Measurements from ENCODE around the gene ZNF138. TPM values are rescaled to one million over a fixed set of nuclear protein-coding genes. Genes with fewer than 3 reads are reported as not detected.

Gene ZNF138
- polyA plus RNA-seq, 1 donor (not counting 4 experiments of a cell fraction or from before 2014, with no cell fraction given): 6.3 TPM

- Histone ChIP-seq H3K4me3 (ENCODE audit: control insufficient read depth in 2 of 3, extremely low read depth in 1 of 3, insufficient read depth in 2 of 3, low read depth in 1 of 3, low read length in 3 of 3) (no peak overlapping the region), H3K9me1 (ENCODE audit: control insufficient read depth, extremely low read depth, insufficient read depth, low read length) (no peaks in the 10 kb centered on the region), H3K27me3 (ENCODE audit: control insufficient read depth, extremely low read depth, insufficient read depth, low read length) (peaks cover 3% of the 10 kb centered on the region), H3K4me1 (ENCODE audit: control insufficient read depth, extremely low read depth, insufficient read depth, low read length) (peaks cover 2% of the 10 kb centered on the region), H3K9me3 (ENCODE audit: control insufficient read depth, low read depth, low read length) (peaks cover 8% of the 10 kb centered on the region), H3K4me2 (ENCODE audit: control insufficient read depth, extremely low read depth, insufficient read depth, low read depth, low read length) (no peak overlapping the region), H3K9ac (ENCODE audit: control insufficient read depth, extremely low read depth, insufficient read depth, low read length) (no peak overlapping the region), H3K79me2 (ENCODE audit: control insufficient read depth, insufficient read depth, low read length) (no peaks in the 10 kb centered on the region), H3K36me3 (ENCODE audit: control insufficient read depth in 2 of 2, extremely low read depth in 1 of 2, insufficient read depth in 2 of 2, low read length in 2 of 2) (no peaks in the 10 kb centered on the region), H2AFZ (ENCODE audit: control insufficient read depth, low read length) (no peak overlapping the region), H4K20me1 (ENCODE audit: control insufficient read depth, extremely low read depth, insufficient read depth, low read length) (no peaks in the 10 kb centered on the region), H3K27ac (ENCODE audit: control insufficient read depth, insufficient read depth, low read length) (no peak overlapping the region)
- no peak for TF ChIP-seq CTCF (optimal IDR thresholded peaks at IDR 0.05 in 1 of 3, IDR thresholded peaks at IDR 0.05 in 1 of 3, conservative IDR thresholded peaks at IDR 0.05 in 1 of 3; ENCODE audit: extremely low read depth in 1 of 3, insufficient read depth in 2 of 3, low read length in 3 of 3)
- dilution Hi-C loops (cut with MboI; ENCODE audit: extremely low pct_ligation_motif_present, low sequenced_read_pairs): no loop called here
- DNase-seq (ENCODE audit: low read depth, low spot score) (no peak), FAIRE-seq (no peak)
Observed at GRCh38 chr7:64879800-64880199, 85.6 kb downstream of the ZNF138 start.

GRCh38 chr7:64880322-64881297, 86.4 kb downstream of the ZNF138 start:
- Histone ChIP-seq H3K4me2 (ENCODE audit: control insufficient read depth, extremely low read depth, insufficient read depth, low read depth, low read length) (no peak overlapping the region), H3K9me1 (ENCODE audit: control insufficient read depth, extremely low read depth, insufficient read depth, low read length) (no peaks in the 10 kb centered on the region), H3K9ac (ENCODE audit: control insufficient read depth, extremely low read depth, insufficient read depth, low read length) (no peak overlapping the region), H3K9me3 (ENCODE audit: control insufficient read depth, low read depth, low read length) (peaks cover 7% of the 10 kb centered on the region), H4K20me1 (ENCODE audit: control insufficient read depth, extremely low read depth, insufficient read depth, low read length) (no peaks in the 10 kb centered on the region), H3K4me1 (ENCODE audit: control insufficient read depth, extremely low read depth, insufficient read depth, low read length) (peaks cover 2% of the 10 kb centered on the region), H3K4me3 (ENCODE audit: control insufficient read depth in 2 of 3, extremely low read depth in 1 of 3, insufficient read depth in 2 of 3, low read depth in 1 of 3, low read length in 3 of 3) (no peak overlapping the region), H3K36me3 (ENCODE audit: control insufficient read depth in 2 of 2, extremely low read depth in 1 of 2, insufficient read depth in 2 of 2, low read length in 2 of 2) (no peaks in the 10 kb centered on the region), H3K27ac (ENCODE audit: control insufficient read depth, insufficient read depth, low read length) (no peak overlapping the region), H3K79me2 (ENCODE audit: control insufficient read depth, insufficient read depth, low read length) (no peaks in the 10 kb centered on the region), H3K27me3 (ENCODE audit: control insufficient read depth, extremely low read depth, insufficient read depth, low read length) (peaks cover 3% of the 10 kb centered on the region), H2AFZ (ENCODE audit: control insufficient read depth, low read length) (no peak overlapping the region)
- no peak for TF ChIP-seq EZH2 (IDR thresholded peaks at IDR 0.05; ENCODE audit: low read length)
- TF ChIP-seq CTCF (optimal IDR thresholded peaks at IDR 0.05 in 1 of 3, IDR thresholded peaks at IDR 0.05 in 1 of 3, conservative IDR thresholded peaks at IDR 0.05 in 1 of 3; ENCODE audit: extremely low read depth in 1 of 3, insufficient read depth in 2 of 3, low read length in 3 of 3): no peak
- FAIRE-seq (no peak), DNase-seq (ENCODE audit: low read depth, low spot score) (no peak)
- dilution Hi-C loops (cut with MboI; ENCODE audit: extremely low pct_ligation_motif_present, low sequenced_read_pairs): no loop called here

All from keratinocyte (primary cell).